ENCODE measurements around the gene UBE2L3.

Gene UBE2L3

DNA sequence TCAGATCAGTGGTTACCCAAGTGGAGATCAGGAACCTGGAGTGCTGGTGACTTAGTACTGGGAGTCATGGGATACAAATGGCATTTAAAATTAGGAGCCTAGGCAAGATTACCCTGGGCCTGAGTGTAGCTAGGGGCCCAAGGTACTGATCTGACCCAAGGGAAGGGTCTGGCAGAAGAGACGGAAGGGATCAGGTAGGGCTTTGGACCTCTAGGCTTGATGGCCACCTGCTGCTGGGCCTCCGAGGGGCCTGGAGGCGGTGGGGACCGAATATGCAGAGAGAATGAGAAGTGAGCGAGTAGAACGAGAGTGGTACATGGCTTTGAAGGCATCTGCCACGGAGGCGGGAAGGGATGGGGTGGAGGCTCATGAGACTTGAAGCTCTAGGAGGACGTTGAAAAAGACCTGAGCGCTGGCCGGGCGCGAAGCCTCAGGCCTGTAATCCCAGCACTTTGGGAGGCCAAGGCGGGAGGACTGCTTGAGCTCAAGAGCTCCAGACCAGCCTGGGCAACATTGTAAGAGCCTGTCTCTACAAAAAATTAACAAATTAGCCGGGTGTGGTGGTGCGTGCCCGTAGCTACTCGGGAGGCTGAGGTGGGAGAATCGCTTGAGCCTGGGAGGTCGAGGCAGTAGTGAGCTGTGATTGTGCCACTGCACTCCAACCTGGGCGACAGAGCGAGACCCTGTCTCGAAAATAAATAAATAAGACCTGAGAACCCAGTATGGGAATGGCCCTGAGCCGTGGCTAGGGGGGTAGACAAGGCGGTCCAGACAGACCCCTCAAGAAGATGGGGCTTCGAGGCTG is 97.7 kb downstream of the UBE2L3 start:
- no peak for FAIRE-seq

DNA sequence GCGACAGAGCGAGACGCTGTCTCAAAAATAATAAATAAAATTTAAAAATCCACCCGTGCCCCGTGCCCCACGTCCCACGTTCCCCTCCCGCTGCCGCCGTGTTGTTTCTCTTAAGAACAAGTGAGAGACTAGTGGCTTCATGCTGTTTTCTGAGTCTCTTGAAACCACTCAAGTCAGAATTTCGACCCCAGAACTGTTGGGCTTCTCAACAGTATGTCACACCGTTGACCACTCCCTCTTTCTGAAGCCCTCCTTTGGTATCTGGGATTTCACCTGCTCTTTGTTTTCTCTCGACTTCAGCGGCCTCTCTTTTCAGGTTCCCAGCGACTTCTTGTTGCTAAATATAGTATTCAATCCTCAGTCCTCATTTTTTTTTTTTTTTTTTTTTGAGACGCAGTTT is 99.3 kb downstream of the UBE2L3 start:
- no peak for FAIRE-seq
- no peak for DNase-seq (ENCODE audit: insufficient read length, low spot score)

More for the DNA sequence above, 97.7 kb downstream of the UBE2L3 start:
- no peak for DNase-seq (ENCODE audit: insufficient read length, low spot score)

DNA sequence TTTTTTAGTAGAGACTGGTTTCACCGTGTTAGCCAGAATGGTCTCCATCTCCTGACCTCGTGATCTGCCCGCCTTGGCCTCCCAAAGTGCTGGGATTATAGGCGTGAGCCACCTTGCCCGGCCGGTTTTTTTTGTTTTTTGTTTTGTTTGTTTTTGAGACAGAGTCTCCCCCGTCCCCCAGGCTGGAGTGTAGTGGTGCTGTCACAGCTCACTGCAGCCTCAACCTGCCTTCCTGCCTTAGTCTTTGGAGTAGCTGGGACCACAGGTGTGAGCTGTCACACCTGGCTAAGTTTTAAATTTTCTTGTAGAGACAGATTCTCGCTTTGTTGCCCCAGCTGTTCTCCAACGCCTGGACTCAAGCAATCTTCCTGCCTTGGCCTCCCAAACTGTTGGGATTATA is 101.5 kb downstream of the UBE2L3 start:
- no peak for FAIRE-seq
- DNase-seq (ENCODE audit: insufficient read length, low spot score): no peak

DNA sequence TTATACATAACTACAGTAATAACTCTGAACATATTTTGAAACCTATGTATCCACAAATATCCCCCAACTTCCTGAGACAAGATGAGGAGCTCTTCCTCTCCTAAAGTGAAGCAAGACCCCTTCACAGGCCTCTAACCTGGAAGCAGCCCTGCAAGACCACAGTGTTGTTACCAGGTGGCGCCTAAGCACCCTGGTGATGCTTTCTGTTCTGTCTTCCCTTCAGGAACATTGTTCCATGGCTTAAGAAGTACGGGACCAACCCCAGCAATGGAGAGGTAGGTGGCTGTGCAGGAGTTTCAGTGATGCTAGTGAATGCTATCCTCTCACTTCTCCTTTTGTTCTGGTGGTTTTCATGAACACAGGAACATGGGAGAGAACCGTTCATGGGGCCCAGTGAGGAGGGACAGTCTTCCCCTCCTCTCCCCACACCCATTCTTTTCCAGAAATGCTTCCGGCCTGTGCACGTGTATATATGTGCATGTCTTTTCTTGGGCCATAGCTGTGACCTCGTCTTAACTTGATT is 104.7 kb downstream of the UBE2L3 start:
- FAIRE-seq (no peak), DNase-seq (ENCODE audit: insufficient read length, low spot score) (no peak)
